Keratinocyte (primary cell): Measurements from ENCODE around the gene FLT3. TPM values are rescaled to one million over a fixed set of nuclear protein-coding genes. Genes with fewer than 3 reads are reported as not detected.

ENCODE experiments used
- DNase-seq: peaks from one replicate; pipeline ENCODE4 v3.0.0-alpha.2; 2011; ENCODE audit warnings: low read depth, missing footprints, low spot score
- FAIRE-seq: peaks from 2 replicates; lab custom pipeline; 2011; peaks lifted over from hg19 to GRCh38; lab: Jason Lieb, UNC
- H2AFZ ChIP-seq: 2 replicates; pipeline ENCODE4 v1.6.0; 2012; ENCODE audit warnings: low read length, control low read depth, inconsistent platforms; ENCODE audit not compliant: control insufficient read depth
- H3K27ac ChIP-seq: 2 replicates; pipeline ENCODE4 v1.5.1; 2011; ENCODE audit warnings: low read length; ENCODE audit not compliant: control insufficient read depth, insufficient read depth
- H3K27me3 ChIP-seq: 3 replicates; pipeline ENCODE4 v1.6.0; 2011; ENCODE audit warnings: low read length; ENCODE audit not compliant: control insufficient read depth, insufficient read depth; ENCODE audit errors: extremely low read depth
- H3K36me3 ChIP-seq, 2 experiments: 2 replicates in 1 of 2; 3 replicates in 1 of 2; pipeline ENCODE4 v1.5.1; 2011; ENCODE audit warnings: low read length in 2 of 2, mild to moderate bottlenecking in 1 of 2; ENCODE audit not compliant: control insufficient read depth in 2 of 2, insufficient read depth in 2 of 2; ENCODE audit errors: extremely low read depth in 1 of 2
- H3K4me1 ChIP-seq: 3 replicates; pipeline ENCODE4 v1.5.1; 2011; ENCODE audit warnings: low read length; ENCODE audit not compliant: control insufficient read depth, insufficient read depth; ENCODE audit errors: extremely low read depth
- H3K4me2 ChIP-seq: 3 replicates; pipeline ENCODE4 v1.6.0; 2011; ENCODE audit warnings: low read depth, low read length; ENCODE audit not compliant: control insufficient read depth, insufficient read depth; ENCODE audit errors: extremely low read depth
- H3K4me3 ChIP-seq, 3 experiments: fragments of 200-600 bp in 1 of 3; sonication (generic) in 1 of 3; 2 replicates in 2 of 3; 3 replicates in 1 of 3; pipeline ENCODE4 v1.5.1; 2011 to 2016; ENCODE audit warnings: low read length in 3 of 3, mild to moderate bottlenecking in 3 of 3, control low read depth in 2 of 3, inconsistent platforms in 1 of 3, low read depth in 1 of 3, mixed read lengths in 1 of 3, mixed run types in 1 of 3, moderate library complexity in 1 of 3; ENCODE audit not compliant: control insufficient read depth in 2 of 3, insufficient read depth in 2 of 3; ENCODE audit errors: extremely low read depth in 1 of 3
- H3K79me2 ChIP-seq: 2 replicates; pipeline ENCODE4 v1.6.0; 2012; ENCODE audit warnings: low read length; ENCODE audit not compliant: control insufficient read depth, insufficient read depth
- H3K9ac ChIP-seq: 3 replicates; pipeline ENCODE4 v1.6.0; 2011; ENCODE audit warnings: low read length; ENCODE audit not compliant: control insufficient read depth, insufficient read depth; ENCODE audit errors: extremely low read depth
- H3K9me1 ChIP-seq: 3 replicates; pipeline ENCODE4 v1.6.0; 2011; ENCODE audit warnings: low read length; ENCODE audit not compliant: control insufficient read depth, insufficient read depth; ENCODE audit errors: extremely low read depth
- H3K9me3 ChIP-seq: 2 replicates; pipeline ENCODE4 v1.5.1; 2012; ENCODE audit warnings: low read depth, low read length; ENCODE audit not compliant: control insufficient read depth
- H4K20me1 ChIP-seq: 3 replicates; pipeline ENCODE4 v1.6.0; 2011; ENCODE audit warnings: low read length; ENCODE audit not compliant: control insufficient read depth, insufficient read depth; ENCODE audit errors: extremely low read depth
- EZH2 ChIP-seq: IDR thresholded peaks from one replicate; pipeline ENCODE4 v1.6.1; 2012; ENCODE audit warnings: inconsistent platforms, mild to moderate bottlenecking, low read length, moderate library complexity
- dilution Hi-C: fragments of 300-500 bp; cut with MboI; formaldehyde crosslinking; loops from one replicate; pipeline ENCODE4 v1.7.0; 2020; ENCODE audit warnings: low sequenced_read_pairs; ENCODE audit not compliant: extremely low pct_ligation_motif_present
- polyA plus RNA-seq, 5 experiments: library from polyadenylated mRNA; depleted of rRNA in 3 of 5; stranded (reverse) in 3 of 5; stranded (forward) in 1 of 5; unstranded in 1 of 5; fragments of >200 nt; gene quantifications; 1 replicate in 1 of 5; 2 replicates in 3 of 5; 3 replicates in 1 of 5; pipeline versions ENCODE4 v1.2.1 to v1.2.3, GENCODE V29; 2011 to 2012; ENCODE audit warnings: missing spikeins in 2 of 5, low read depth in 1 of 5, low replicate concordance in 1 of 5
- TF ChIP-seq, protein P1 (sequence below), 3 experiments: IDR thresholded peaks in 1 of 3; conservative IDR thresholded peaks in 1 of 3; optimal IDR thresholded peaks in 1 of 3; 2 replicates in 2 of 3; 3 replicates in 1 of 3; pipeline versions ENCODE3 to v1.5.1; 2011; ENCODE audit warnings: low read length in 3 of 3, mild to moderate bottlenecking in 3 of 3, moderate library complexity in 2 of 3, control low read depth in 1 of 3, inconsistent platforms in 1 of 3; ENCODE audit not compliant: insufficient read depth in 2 of 3; ENCODE audit errors: extremely low read depth in 1 of 3

FLT3 gene
- polyA plus RNA-seq, 1 donor (not counting 4 experiments of a cell fraction or from before 2014, with no cell fraction given): not detected

DNA sequence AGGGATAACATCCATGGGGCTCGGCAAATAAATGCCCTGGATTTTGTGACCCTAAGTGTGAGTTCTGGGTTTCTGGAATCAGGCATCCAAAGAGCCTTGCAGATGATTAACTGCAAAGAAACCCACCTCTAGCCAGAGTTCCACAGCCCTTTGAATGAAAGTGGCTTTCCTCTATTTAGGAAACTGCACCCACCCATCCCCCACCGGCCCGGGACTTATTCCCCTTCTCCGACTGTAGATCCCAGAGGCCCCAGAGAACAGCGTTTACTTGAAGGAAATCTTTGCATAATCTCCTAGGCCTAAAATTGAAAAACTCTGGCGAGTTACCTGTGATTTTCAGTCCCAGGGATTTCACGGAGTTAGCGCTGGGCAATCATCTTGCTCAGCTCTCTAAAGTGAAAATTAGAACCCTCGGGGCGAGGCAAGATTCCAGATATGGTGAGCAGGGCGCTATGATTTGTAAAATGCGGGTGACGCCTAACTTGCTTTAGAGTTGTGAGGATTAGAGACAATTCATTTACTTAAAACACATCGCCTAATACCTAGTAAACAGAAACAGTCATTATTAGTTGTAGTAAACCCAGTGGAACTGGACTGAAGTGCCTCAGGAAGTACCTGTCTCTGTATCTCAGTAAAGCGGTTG lies 121.3 kb downstream of the FLT3 start:
- Histone ChIP-seq H3K9me3 (no peaks in the 10 kb centered on the region), H3K9ac (no peak overlapping the region), H2AFZ (no peak overlapping the region), H3K27ac (no peak overlapping the region), H4K20me1 (no peaks in the 10 kb centered on the region), H3K4me3 (no peak overlapping the region), H3K4me2 (no peak overlapping the region), H3K9me1 (no peaks in the 10 kb centered on the region), H3K27me3 (peaks cover 95% of the 10 kb centered on the region), H3K4me1 (peaks cover 2% of the 10 kb centered on the region), H3K79me2 (no peaks in the 10 kb centered on the region), H3K36me3 (no peaks in the 10 kb centered on the region)
- FAIRE-seq (no peak), DNase-seq (no peak)
- dilution Hi-C loops: no loop called here
- TF ChIP-seq, protein P1, sequence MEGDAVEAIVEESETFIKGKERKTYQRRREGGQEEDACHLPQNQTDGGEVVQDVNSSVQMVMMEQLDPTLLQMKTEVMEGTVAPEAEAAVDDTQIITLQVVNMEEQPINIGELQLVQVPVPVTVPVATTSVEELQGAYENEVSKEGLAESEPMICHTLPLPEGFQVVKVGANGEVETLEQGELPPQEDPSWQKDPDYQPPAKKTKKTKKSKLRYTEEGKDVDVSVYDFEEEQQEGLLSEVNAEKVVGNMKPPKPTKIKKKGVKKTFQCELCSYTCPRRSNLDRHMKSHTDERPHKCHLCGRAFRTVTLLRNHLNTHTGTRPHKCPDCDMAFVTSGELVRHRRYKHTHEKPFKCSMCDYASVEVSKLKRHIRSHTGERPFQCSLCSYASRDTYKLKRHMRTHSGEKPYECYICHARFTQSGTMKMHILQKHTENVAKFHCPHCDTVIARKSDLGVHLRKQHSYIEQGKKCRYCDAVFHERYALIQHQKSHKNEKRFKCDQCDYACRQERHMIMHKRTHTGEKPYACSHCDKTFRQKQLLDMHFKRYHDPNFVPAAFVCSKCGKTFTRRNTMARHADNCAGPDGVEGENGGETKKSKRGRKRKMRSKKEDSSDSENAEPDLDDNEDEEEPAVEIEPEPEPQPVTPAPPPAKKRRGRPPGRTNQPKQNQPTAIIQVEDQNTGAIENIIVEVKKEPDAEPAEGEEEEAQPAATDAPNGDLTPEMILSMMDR (optimal IDR thresholded peaks at IDR 0.05 in 1 of 3, IDR thresholded peaks at IDR 0.05 in 1 of 3, conservative IDR thresholded peaks at IDR 0.05 in 1 of 3; ENCODE audit: extremely low read depth in 1 of 3, insufficient read depth in 2 of 3, low read length in 3 of 3): no peak

DNA sequence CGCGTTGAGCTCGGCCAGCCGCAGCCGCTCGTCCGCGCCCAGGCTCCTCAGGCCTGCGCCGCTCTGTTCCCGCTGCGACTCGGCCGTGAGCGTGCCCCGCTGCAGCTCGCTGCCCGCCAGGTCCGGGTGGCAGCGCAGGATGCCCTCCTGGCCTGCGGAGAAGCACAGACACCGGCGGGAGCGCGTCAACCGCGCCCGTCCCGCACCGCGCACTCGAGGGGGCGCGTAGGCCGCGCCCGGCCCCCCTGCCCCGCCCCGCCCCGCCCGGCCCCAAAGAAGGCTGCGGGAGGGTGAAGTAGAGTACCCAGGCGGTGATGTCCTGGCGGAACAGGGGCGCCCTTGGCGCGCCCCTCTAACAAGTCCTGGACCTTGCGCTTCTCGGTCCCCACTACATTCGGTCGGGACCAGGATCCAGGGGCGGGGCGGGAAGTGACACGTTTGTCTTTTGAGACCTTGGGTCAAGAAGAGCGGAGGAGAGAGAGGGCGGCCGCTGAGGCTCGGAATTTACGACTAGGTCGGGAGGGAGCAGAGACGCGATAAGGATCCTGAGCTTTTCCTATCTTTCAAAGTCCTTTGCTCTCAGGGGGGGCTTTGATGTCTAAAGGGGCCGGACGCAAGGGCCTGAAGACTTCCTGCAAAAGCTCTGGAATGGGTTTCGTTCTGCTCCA lies 121.9 kb downstream of the FLT3 start:
- peaks cover 2% of the 10 kb centered on the region for H3K4me1 ChIP-seq
- H3K27ac ChIP-seq: no peak overlapping the region
- no peaks in the 10 kb centered on the region for H3K9me3 ChIP-seq
- DNase-seq: no peak
- no peaks in the 10 kb centered on the region for H3K9me1 ChIP-seq
- H3K36me3 ChIP-seq: no peaks in the 10 kb centered on the region
- no peak overlapping the region for H2AFZ ChIP-seq
- TF ChIP-seq, protein P1 (optimal IDR thresholded peaks at IDR 0.05 in 1 of 3, IDR thresholded peaks at IDR 0.05 in 1 of 3, conservative IDR thresholded peaks at IDR 0.05 in 1 of 3; ENCODE audit: extremely low read depth in 1 of 3, insufficient read depth in 2 of 3, low read length in 3 of 3): no peak
- TF ChIP-seq EZH2: no peak
- H4K20me1 ChIP-seq: no peaks in the 10 kb centered on the region
- dilution Hi-C loops: no loop called here
- H3K4me2 ChIP-seq: no peak overlapping the region
- H3K27me3 ChIP-seq: peaks cover 100% of the 10 kb centered on the region
- FAIRE-seq: no peak
- H3K4me3 ChIP-seq: no peak overlapping the region
- H3K79me2 ChIP-seq: no peaks in the 10 kb centered on the region
- H3K9ac ChIP-seq: no peak overlapping the region
